HG02610 (cell line): ENCODE data around the gene ARID3A.
"Not testable (repeated sequence)": the region's sequence is repeated elsewhere in the genome, so short reads cannot be mapped to it uniquely, and the experiment has no call there.

Experiments
- ATAC-seq: cut with Tn5 transposase; IDR thresholded peaks from one replicate; pipeline ENCODE4 v1.9.1; 2021; ENCODE audit warnings: mild to moderate bottlenecking, moderate library complexity; ENCODE audit not compliant: unreplicated experiment

The ARID3A gene

GRCh38 chr19:925526-926322, at the start of gene ARID3A:
Gene ARID3A, plus strand, starts transcription at chr19:926035. Its CDS starts 3,494 bp downstream, at chr19:929529.
- ATAC-seq = peak; percentile 36

GRCh38 chr19:876089-876488, 49.7 kb upstream of the ARID3A start:
- no peak for ATAC-seq

DNA sequence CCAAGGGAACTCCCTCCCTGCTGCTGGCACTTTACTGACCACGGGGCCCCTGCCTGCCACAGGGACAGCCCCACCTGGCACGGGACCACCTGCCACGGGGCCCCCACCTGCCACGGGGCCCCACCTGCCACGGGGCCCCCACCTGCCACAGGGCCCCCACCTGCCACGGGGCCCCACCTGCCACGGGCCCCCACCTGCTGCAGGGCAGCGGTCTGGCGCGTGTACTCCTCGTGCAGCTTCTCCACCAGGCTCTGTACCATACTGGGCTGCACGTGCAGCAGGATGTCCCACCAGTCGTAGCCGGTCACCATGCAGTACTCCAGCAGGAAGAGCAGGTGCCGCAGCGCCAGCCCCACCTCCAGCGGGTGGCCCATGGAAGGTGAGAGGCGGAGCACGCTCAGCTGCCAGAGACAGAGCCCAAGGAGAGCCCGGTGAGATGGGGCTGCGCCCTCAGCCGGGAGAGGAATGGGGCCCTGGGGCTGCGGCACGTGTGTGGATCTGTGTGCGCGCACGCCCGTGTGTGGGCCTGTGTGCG, 49.0 kb upstream of the ARID3A start:
- no peak for ATAC-seq

- ATAC-seq = not testable (repeated sequence)
Measured at GRCh38 chr19:877992-878660, 47.7 kb upstream of the ARID3A start.

DNA sequence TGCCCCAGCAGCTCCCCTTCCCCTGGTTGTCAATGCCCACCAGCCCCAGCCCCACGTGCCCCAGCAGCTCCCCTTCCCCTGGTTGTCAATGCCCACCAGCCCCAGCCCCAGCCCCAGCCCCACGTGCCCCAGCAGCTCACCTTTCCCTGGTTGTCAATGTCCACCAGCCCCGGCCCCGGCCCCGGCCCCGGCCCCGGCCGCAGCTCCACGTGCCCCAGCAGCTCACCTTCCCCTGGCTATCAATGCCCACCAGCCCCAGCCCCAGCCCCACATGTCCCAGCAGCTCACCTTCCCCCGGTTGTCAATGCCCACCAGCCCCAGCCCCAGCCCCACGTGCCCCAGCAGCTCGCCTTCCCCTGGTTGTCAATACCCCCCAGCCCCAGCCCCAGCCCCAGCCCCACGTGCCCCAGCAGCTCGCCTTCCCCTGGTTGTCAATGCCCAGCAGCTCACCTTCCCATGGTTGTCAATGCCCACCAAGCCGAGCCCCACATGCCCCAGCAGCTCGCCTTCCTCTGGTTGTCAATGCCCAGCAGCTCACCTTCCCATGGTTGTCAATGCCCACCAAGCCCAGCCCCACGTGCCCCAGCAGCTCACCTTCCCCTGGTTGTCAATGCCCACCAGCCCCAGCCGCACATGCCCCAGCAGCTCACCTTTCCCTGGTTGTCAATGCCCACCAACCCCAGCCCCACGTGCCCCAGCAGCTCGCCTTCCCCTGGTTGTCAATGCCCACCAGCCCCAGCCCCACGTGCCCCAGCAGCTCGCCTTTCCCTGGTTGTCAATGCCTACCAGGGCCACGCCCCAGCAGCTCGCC, 46.9 kb upstream of the ARID3A start:
- ATAC-seq = not testable (repeated sequence)

DNA sequence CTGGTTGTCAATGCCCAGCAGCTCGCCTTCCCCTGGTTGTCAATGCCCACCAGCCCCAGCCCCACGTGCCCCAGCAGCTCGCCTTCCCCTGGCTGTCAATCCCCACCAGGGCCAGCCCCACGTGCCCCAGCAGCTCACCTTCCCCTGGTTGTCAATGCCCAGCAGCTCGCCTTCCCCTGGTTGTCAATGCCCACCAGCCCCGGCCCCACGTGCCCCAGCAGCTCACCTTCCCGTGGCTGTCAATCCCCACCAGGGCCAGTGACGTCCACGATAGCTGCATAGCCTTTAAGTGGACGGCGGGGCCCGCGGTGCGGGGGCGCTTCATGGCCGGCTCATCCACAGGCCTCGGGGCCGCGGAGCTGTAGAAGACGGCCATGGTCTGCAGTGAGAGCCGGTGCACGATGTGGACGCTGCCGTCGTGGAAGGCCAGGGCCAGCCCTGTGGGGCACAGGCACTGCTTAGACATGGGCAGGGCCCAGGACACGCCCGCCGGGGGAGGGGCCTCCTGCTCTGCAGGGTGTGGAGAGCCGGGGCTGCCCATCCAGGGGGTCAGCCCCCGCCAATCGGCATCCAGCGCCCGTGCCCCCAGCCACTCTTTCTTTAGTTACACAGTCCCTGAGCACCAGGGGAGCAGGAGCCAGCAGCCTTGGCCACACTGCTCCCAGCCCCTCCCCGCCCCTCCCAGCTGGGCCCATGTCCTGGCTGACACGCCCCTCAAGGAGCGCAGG, 46.0 kb upstream of the ARID3A start:
- ATAC-seq = no peak

GRCh38 chr19:881385-882071, 44.3 kb upstream of the ARID3A start:
- ATAC-seq = no peak

DNA sequence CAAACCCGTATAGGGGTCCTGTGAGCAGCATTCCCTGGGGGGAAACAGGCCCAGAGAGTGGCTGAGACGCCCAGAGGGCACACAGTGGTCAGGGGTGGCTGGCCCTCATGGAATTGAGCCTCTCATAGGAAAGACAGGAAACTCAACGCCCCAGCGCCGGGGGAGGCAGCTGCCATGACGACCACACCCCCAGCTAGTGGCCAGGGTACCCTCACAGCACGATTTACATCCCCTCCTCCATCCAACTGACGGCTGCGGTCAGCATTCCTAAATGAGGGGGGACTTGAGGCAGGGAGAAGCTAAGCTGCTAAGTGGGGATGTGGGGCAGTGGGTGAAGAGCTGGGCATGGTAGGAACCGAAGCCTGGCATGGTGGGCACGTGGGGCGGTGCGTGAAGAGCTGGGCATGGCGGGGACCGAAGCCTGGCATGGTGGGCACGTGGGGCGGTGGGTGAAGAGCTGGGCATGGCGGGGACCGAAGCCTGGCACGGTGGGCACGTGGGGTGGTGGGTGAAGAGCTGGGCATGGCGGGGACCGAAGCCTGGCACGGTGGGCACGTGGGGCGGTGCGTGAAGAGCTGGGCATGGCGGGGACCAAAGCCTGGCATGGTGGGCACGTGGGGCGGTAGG, 42.9 kb upstream of the ARID3A start:
- no peak for ATAC-seq

- no peak for ATAC-seq
Measured at GRCh38 chr19:883661-884211, 42.1 kb upstream of the ARID3A start.

DNA sequence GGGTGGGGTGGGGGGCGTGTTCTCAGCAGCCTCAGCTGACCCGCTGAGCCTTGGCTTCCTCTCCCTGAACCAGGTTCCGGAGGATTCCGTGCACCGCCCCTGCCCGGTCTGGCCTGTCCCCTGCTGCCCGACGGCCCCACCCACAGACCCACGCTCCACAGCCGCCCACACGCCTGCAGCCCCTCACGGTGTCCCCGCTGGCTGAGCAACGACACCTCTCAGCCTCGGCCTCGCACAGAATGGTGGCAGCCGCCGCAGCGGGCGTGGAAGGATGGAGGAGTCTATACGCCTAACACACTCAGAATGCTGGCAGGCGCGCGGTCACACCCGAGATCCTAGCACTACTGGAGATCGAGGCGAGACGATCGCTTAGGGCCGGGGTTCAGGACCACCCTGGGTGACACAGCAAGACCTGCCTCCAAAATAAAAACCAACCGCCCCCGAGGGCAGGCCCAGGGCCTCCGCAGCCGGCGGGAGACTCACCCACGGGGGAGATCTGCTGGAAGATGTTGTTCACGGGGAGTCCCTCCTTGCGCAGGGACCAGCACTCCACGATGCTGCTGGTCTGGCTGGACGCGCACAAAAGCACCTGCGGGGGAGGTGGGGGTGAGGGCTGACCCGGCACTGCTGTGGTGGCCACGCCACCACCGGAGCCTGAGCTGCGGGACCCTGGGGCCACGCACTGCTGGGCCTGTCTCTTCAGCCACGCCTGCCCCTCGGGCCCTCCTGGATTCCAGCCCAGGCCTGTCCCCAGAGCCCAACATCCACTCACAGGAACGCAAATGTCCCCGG, 41.2 kb upstream of the ARID3A start:
- no peak for ATAC-seq

GRCh38 chr19:885536-886224, 40.2 kb upstream of the ARID3A start:
- ATAC-seq = no peak

DNA sequence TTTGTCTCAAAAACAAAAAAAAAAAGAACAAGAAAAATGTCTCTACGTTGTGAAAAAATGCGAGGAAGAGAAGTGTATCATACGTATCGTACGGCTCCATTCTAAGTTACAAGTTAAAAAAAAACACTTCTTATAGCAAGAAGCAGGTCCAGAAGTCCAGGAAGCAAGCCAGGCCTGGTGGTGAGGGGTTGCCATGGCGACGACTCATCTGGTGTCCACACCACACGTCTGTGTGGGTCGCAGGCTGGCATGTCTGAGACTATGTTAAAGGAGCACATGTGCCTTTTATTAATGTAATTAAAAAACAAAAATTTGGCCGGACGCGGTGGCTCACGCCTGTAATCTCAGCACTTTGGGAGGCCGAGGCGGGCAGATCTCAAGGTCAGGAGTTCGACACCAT, 38.8 kb upstream of the ARID3A start:
- ATAC-seq = no peak

DNA sequence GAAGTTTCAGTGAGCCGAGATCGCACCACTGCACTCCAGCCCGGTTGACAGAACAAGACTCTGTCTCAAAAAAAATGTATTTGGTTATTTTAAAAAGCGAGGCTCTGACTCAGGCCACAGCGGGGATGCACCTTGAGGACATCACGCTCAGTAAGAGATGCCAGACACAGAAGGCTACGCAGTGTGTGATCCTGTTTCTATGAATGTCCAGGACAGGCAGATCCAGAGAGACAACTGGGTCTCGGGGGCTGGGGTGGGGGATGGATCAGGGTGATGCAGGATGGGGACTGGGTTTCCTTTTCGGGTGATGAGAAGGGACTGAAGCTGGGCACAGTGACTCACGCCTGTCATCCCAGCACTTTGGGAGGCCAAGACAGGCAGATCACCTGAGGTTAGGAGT, 38.2 kb upstream of the ARID3A start:
- no peak for ATAC-seq

- ATAC-seq = no peak
Measured at GRCh38 chr19:888581-889385, 37.1 kb upstream of the ARID3A start.

DNA sequence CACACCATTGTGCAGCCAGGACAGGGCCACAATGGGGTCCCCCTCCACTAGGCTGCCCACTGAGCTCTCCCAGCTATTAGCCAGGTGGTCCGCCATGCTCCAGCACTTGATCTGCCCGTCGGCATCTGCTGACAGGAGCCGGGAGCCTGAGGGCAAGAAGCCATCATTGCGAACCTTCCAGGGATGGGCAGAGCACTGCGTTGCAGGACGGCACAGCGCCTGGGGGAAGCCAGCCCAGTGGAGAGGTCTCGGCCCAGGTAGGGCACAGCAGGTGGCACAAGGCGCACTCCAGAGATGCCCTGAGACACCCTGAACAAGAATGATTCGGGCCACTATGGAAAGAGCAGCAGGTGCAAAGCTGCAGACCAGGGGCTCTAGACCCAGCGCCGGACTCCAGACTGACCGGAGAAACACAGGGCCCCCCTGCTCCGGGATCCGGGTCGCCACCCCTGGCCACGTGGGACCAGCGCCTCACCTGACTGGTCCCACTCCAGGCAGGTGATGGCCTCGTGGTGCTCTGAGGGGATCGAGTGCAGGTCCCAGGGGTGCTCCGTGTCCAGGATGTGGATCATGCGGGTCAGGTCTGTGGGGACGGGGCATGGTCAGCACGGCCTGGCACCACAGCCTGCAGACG, 36.1 kb upstream of the ARID3A start:
- no peak for ATAC-seq

DNA sequence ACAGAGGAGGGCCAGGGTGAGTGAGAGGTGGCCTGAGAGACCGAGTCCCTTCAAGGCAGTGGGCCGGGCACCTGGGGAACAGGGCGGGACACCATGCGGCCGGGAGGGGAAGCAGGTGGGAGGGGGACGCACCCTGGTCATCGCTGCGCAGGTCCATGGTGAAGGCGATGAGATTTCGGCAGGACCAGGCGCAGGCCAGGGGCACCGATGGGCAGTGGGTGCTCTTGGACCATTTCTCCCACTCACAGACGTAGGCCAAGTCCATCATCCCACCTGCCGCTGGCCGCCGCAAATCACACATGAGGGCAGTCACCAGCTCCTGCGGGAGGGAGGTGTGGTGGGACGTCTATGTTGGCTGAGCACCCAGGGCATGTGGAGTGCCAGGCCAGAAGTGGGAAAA, 35.0 kb upstream of the ARID3A start:
- no peak for ATAC-seq
